ENCODE measurements around the gene DTNA. TPM values are rescaled to one million over a fixed set of nuclear protein-coding genes. Genes with fewer than 3 reads are reported as not detected.

DTNA gene
- total RNA-seq, 2 donors from 2014 or later, result 2.7 to 7.0 TPM

- DNase-seq, result no peak
- no peak for ATAC-seq
- intact Hi-C loops (cut with DNase I, micrococcal nuclease), result no loop called here
Measured at GRCh38 chr18:34754300-34754699, 44.2 kb downstream of the DTNA start.

DNA sequence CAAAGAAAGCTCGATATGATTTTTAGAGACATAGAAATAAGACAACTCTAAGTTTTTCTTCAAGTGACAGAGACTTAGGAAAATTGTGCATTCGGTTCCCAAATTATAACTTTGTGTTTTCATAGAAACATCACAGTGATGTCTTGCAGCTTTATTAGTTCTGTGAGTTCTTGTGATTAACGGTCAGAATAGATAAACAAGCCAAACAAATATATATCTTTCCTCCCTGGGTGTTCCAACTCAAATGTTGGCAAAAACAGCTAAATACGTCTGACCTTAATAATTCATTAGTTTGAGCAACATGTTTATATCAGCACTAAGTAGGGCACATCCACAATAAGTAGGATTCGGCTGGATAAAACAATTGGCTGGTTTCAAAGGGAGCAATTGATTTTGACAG, 47.6 kb downstream of the DTNA start:
- no peak for ATAC-seq
- DNase-seq, result no peak
- intact Hi-C loops (cut with DNase I, micrococcal nuclease), result no loop called here

GRCh38 chr18:34758378-34758948, 48.4 kb downstream of the DTNA start:
- intact Hi-C loops (cut with DNase I, micrococcal nuclease), result no loop called here
- ATAC-seq, result no peak
- DNase-seq, result no peak

DNA sequence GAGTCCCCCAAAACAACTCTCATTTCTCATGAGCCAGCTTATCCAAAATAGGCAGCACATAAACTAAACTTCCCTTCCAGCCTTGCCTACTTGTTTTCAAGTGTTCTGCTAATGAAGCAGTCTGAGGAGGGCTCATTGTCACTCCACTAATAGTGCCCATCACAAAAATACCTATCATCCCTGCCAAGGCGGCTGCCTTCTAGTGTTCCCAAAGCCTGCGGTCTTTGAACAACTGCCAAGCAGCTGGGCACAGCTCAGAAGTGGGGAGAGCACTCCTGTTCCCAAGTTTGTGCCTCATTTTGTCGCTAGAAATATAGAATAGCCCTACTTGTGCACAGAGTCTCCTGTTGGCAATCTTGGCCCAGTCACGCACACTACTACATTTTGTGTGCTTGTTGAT, 50.3 kb downstream of the DTNA start:
- no peak for DNase-seq
- no peak for ATAC-seq
- intact Hi-C loops (cut with DNase I, micrococcal nuclease), result no loop called here

- ATAC-seq (no peak), DNase-seq (no peak)
- intact Hi-C loops (cut with DNase I, micrococcal nuclease), result no loop called here
Measured at GRCh38 chr18:34764451-34764850, 54.4 kb downstream of the DTNA start.

- no peak for DNase-seq
- ATAC-seq, result no peak
- intact Hi-C loops (cut with DNase I, micrococcal nuclease), result no loop called here
Measured at GRCh38 chr18:34767601-34768027, 57.5 kb downstream of the DTNA start.

DNA sequence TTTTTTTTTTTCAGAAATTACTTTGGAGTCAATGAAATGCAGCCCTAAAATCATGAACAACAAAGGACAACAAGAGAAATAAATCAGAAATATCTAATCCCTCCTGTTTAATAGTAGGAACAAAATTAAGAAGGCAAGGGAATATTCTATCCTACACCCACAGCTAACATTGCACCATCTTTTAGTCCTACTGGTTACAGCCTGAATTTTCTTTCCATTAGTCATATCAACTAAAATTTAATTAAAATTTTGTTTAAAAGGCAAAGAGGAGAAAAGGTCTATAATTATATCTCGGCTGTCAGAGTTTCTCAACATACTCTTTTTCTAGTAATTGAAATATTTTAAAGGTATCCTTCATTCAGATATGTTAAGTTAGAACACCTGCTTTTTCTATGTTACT, 61.9 kb downstream of the DTNA start:
- no peak for DNase-seq
- intact Hi-C loops (cut with DNase I, micrococcal nuclease), result no loop called here

GRCh38 chr18:34772887-34773286, 62.8 kb downstream of the DTNA start:
- DNase-seq (no peak), ATAC-seq (no peak)
- intact Hi-C loops (cut with DNase I, micrococcal nuclease), result no loop called here

More for the DNA sequence above, 61.9 kb downstream of the DTNA start:
- no peak for ATAC-seq

DNA sequence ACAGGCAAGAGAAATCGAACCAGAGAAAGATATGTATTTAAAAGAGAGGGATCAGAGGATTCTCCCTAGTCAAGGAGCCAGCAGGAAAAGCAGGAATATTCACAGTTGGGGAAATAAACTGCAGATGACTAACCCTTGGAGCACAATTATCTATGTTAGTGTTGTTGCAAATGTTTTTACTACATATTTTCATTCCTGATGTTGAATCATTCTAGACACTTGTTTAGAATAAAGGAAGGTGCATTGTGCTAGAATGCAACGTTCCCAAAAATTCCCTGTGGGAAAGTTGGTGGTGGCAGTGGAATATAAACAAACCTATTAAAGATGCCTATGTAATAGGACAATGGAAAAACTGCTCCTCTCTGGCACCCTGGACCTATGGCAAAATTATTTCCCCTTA, 63.3 kb downstream of the DTNA start:
- DNase-seq (no peak), ATAC-seq (no peak)
- intact Hi-C loops (cut with DNase I, micrococcal nuclease), result no loop called here

- ATAC-seq (no peak), DNase-seq (no peak)
- intact Hi-C loops (cut with DNase I, micrococcal nuclease), result no loop called here
Measured at GRCh38 chr18:34773961-34774766, 64.1 kb downstream of the DTNA start.

- ATAC-seq, result no peak
Measured at GRCh38 chr18:34775461-34775860, 65.4 kb downstream of the DTNA start.

GRCh38 chr18:34779112-34779511, 69.0 kb downstream of the DTNA start:
- intact Hi-C loops (cut with DNase I, micrococcal nuclease), result no loop called here
- DNase-seq (no peak), ATAC-seq (no peak)

More at GRCh38 chr18:34775461-34775860, 65.4 kb downstream of the DTNA start:
- no peak for DNase-seq
- intact Hi-C loops (cut with DNase I, micrococcal nuclease), result no loop called here

DNA sequence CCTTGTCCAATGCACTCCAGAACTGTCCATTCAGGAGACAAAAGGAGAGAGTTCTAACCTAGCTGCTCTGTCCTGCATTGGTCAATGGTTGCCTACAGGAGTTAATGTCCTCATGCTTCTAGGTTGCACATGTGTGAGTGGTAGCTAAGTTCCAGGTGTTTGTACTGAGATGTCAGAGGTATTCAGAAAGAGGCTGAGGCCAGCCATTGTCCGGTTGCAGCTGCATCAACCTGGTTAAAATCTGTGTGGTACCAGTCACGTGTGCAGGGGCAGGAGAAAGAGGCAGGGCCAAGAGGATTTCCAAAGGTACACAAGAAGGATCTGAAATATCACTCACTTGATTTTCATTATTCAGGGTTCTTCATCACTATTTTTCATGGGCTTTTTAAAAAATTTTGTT, 70.8 kb downstream of the DTNA start:
- DNase-seq (no peak), ATAC-seq (no peak)
- intact Hi-C loops (cut with DNase I, micrococcal nuclease), result loop anchor here in 1 of 2 donors (10.0 kb wide), 1 partner anchor 186 kb away; no protein-coding TSS in a partner anchor

GRCh38 chr18:34783501-34783900, 73.4 kb downstream of the DTNA start:
- intact Hi-C loops (cut with DNase I, micrococcal nuclease), result loop anchor here in 1 of 2 donors (10.0 kb wide), 1 partner anchor 189 kb away; no protein-coding TSS in a partner anchor
- DNase-seq (no peak), ATAC-seq (no peak)

DNA sequence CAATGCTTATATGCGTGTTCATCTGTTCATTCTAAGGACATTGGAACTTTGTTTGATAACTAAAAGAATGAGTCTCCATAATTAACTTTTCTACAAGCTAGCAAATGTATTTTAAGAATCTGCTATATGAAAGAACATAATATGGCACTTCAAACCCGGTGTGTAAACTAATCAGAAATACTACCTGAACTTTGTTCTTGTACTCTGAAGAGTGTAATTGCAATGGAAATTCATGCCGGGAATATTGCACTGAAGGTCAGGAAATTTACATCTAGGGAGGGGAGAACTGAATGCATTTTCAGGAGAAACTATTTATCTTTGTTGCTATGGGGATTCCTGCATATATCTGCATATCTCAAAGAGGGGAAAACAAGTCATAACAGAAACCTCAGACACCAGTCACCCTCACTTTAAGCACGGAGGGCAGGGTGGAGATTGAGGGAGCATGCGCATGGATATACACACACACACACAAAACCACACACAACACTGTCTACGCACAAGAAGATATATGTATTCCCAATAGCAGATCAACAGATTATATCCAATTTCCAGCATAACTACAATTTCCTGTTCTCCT, 76.2 kb downstream of the DTNA start:
- no peak for DNase-seq
- intact Hi-C loops (cut with DNase I, micrococcal nuclease), result loop anchor here in 1 of 2 donors (5.0 to 10.0 kb wide), 2 partner anchors 124 to 191 kb away; no protein-coding TSS in a partner anchor
- ATAC-seq, result peak; percentile 87

DNA sequence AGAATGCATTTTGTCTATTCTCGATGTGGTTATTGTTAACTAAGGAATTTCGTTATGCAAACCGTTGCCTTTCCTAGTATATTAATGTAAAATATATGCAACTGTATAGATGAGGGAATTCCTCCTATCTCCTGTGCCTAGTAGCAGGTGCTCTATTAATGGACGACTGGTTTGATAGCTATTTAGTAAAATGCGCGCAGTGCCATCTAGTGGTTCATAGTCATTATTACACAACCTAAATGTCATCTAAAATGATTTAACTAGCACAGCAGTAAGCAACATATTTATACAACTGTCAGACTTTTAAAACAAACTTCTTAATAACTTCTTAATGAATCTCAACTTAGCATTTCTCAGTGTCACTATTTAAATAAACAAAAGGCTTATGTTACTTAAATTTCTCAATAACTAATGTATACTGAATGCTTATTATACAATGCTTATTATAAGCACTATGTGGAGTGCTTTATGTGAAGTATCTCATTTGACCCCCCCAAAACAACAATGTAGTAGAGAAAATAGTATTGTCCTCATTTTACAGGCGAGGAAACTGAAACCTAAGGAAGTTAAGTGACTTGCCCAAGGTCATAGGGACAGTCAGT, 77.9 kb downstream of the DTNA start:
- peak in 1 of 2 donors; percentile 16 for DNase-seq
- intact Hi-C loops (cut with DNase I, micrococcal nuclease), result loop anchor here in 1 of 2 donors (5.0 to 10.0 kb wide), 2 partner anchors 126 to 193 kb away; no protein-coding TSS in a partner anchor
- peak; percentile 67 for ATAC-seq

DNA sequence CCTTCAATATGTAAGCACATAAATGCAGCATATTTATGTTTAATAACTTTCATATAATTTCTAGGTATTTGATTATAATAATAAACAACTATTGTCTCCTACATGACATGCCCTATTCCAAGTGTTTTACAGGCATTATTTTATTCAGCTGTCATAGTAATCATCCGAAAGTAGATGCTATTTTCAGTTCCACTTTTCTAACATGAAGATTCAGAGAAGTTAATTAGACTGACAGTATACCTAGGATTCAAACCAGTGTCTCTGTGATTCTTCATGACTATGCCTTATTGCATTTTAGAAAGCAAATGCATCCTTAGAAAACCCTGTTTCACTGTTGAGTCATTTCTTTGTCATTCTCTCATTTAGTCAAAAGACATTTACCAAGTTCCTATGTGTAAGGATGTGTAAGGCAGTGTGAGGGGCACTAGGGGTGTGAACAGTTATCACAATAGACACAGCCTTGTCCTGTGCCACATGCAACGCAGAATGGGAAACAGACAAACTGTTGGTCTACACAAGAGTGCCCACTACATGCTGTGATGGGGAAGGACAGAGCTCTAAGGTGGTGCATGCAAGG, 79.8 kb downstream of the DTNA start:
- ATAC-seq (no peak), DNase-seq (no peak)
- intact Hi-C loops (cut with DNase I, micrococcal nuclease), result loop anchor here in 1 of 2 donors (5.0 to 10.0 kb wide), 2 partner anchors 128 to 195 kb away; no protein-coding TSS in a partner anchor

GRCh38 chr18:34794348-34794747, 84.2 kb downstream of the DTNA start:
- DNase-seq, result no peak
- intact Hi-C loops (cut with DNase I, micrococcal nuclease), result no loop called here
- no peak for ATAC-seq

DNA sequence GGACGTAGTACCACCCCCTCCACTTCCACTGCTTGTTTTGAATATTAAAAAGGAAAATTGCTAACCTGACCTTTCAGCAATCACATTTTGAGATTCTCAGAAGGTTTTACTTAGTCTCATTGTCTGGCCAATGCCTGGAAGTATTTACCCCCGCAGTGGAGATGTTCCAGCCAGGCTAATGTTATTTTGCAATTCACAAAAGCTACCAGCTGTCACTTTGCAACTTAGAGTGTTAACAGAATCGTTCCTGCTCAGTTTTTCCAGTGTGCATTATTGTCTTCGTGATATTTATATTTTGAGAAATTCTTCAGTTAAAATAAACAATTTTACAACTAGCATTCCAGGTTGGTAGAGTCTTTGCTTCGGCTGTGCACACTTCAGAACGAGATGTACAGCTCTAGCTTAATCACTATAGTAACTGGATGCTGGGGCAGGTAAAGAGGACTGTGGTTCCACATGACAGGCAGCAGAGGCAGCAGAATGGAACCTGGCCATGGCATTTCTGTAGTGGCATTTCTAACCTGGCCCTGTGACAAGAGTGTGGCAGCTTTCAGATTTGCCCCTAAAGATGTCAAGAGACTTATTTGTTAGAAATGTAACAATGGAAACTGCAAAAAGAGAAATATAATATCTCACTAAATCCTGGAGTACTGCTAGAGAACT, 85.1 kb downstream of the DTNA start:
- ATAC-seq, result no peak
- intact Hi-C loops (cut with DNase I, micrococcal nuclease), result no loop called here

More for the DNA sequence above, 85.1 kb downstream of the DTNA start:
- no peak for DNase-seq
